EH (cell line): ENCODE measurements around the gene NPBWR2.

Experiments
- DNase-seq: peaks from one replicate; pipeline ENCODE4 v3.0.0-alpha.2; 2015; ENCODE audit warnings: low read depth

NPBWR2 gene

GRCh38 chr20:64071341-64072332, 35.7 kb downstream of the NPBWR2 start:
- DNase-seq = no peak

DNA sequence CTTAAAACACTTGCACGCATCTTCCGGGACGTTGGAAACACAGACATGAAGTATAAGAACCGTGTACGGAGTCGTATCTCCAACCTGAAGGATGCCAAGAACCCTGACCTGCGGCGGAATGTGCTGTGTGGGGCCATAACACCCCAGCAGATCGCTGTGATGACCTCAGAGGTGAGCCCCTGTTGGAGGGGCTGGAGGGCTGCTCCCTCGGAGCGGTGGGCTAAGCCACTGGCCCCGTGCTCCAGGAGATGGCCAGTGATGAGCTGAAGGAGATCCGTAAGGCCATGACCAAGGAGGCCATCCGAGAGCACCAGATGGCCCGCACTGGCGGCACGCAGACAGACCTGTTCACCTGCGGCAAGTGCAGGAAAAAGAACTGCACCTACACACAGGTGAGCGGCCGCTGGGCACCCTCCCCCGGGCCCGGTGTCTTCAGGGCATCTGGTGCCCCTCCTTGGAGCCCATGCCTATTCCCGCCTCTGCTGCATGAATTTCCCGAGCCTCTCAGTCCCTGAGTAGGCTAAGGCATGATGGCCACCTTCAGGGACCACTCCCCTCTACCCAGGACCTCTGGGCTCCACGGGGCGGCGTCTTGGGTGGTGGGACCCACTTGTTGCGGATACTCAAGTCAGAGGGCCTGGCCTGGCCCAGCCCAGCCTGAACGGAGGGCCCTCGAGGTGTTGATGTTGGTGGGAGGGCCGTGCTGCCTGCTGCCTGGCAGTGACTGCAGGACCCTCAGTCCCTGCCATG, 36.9 kb downstream of the NPBWR2 start:
- DNase-seq = no peak

DNA sequence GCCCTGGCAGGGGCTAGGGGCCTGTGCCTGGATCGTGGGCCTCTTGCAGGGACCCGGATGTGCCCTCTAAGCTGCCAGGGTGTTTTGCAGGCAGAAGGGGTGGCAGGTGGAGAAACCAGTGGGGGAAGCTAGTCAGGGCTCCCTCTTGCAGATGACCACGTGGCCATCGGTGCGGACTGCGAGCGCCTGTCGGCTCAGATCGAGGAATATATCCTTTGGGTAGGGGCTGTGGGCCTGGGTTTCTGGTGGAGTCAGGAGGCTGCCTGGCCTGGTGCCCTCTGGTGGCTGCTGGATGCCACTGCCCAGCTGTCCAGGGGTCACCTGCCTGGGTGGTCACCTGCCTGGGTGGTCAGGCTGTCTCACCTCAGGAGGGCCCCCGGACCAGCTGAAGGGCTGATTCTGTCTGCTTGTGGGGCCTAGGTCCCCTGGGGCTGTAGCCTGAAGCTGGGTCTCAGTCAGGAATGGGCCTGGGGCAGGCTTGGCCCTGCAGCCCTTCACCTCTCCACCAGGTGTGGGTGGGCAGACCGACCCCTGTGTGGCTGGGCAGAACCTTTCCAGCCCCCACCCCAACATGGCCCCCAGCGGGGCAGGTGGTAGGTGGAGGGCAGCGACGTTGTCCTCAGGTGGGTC, 37.6 kb downstream of the NPBWR2 start:
- DNase-seq = peak; percentile 32

GRCh38 chr20:64069209-64069613, 38.2 kb downstream of the NPBWR2 start:
- no peak for DNase-seq

DNA sequence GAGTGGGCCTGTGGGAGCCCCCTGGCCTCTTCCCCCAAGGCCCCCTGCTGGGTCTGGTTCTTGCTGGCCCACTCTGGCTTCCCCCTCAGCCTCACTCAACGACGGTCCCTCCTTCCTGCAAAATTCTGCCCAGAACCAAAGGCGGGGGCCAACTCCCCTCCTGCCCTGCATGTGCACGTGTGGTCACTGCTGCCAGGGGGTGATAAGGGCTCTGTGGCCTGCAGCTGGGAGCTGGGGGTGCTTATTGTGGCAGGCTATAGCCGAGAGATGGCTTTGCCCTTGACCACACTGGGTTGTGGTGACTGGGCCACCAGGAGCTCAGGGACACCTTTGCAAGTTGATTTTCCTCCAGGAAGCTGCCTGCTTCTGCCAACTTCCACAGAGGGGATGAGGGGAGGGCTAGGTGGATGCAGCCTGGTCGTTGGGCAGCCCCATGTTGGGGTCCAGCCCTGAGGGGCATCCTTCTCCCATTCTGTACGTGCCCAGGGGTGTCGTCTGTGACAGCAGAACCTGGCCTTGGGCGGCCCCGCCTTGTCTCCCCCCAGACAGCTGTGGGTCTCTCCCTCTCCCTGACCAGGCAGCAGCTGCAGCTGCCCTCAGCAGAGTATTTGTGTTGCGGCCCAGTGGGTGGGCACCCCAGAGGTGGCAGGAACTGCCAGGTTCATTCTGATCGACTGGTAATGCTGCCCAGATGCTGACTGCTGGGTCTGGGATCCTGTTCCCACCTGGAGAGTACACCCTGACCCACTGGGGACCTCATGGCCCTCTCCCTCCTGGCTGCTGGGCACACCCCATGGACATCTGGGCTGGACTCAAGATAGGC, 38.8 kb downstream of the NPBWR2 start:
- DNase-seq = no peak

DNA sequence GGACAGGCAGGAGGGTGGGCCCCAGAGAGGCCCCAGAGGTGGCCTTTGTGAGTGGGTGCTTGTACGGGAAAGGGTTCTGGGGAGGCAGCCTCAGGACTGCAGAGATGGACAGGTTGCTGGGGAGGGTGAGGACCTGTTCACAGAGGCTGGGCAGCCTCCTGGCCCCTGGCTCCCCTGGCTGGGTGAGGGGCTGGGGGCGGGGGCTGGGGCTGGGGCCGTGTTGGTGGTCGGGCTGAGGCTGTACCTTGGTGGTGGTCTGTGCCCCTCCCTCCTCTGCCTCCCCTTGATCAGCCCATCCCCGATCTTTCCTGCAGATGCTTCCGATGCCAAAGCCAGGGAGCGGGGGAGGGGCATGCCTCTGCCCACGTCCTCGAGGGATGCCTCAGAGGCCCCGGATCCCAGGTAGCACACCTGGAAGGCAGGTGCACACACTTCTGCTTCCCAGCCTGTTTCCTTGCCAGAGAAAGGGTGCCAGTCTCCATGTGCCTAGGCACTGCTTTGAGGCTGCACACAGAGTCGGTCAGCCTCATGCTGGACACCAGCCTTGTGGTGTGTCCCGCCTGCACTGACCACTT, 39.5 kb downstream of the NPBWR2 start:
- no peak for DNase-seq

GRCh38 chr20:64067005-64067632, 40.2 kb downstream of the NPBWR2 start:
- no peak for DNase-seq

DNA sequence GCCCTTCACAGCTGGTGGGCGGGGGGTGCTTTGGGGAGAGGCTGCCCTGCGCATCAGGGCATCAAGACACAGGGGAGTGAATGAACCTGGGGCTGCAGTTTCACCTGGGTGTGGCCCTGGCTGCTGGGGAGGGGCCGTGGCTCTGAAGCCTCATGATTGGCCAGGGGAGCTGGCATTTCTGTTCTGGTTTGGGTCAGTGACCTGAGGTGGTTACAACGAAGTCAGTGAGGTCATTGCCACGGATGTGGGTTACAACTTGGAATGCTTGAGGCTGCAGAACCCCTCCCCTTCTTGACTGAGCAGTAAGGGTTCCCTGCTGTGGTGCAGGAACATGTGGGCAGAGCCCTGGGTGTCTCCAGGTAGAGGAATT, 41.4 kb downstream of the NPBWR2 start:
- peak; percentile 88 for DNase-seq

GRCh38 chr20:64065062-64065973, 42.0 kb downstream of the NPBWR2 start:
- no peak for DNase-seq

DNA sequence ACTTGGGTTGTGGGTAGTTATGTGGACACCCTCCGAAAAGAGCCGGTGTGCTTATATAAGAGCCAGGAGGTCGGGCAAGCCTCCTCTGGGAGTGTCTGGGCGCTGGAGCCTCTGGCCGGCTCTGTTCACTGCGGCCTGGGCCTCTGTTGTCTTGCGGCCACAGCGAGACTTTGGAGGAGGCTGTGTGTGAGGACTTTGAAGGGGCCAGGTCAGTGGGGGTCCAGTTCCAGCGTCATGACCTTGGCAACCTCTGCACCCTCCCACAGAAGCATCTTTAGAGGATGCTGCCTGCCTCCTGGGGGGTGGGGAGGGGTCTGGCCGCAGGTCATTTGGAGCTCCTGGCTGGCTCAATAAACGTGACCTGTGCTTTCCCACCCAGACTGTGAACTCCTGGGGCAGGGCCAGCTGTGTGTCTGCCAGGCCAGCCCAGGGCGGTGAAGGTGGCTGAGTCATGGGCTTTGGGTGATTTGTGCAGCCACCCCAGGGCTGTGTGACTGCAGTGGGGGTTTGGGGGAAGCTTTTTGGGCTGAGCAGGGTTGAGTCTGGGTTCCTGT, 43.1 kb downstream of the NPBWR2 start:
- DNase-seq = peak; percentile 80

DNA sequence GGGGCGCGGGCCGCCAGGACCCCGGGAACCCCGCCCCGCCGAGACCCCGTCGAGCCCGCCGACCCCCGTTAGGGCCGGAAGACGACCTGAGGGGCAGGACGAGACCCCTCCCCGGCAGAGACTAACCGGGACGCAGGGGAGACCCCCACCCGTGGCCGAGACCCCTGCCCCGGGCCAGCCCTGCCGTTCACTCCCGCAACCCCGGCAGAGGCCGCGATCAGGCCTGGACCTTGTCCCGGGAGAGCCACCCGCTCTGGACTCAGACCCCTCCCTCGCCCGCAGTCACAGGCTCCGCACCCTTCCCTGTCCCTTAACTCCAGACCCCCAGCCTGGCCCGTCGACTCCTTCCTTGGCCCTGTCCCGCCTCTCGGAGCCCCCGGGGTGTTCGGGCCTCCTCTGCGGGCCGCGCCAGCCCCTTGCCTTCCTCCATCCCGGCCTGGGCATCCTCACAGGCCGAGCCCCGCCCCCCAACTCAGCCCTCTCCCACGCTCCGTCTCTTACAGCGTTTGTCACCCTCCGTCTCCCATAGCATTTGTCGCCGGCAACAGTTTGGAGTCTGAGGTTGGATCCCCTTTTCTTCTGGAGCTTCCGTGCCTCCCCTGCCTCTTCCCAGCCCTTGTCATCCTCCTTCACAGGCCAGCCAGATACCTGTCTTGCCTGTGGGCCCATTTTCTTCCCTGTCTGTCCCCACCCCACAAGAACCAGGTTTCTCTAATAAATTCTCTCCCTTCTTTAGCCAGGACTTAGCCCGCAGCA, 43.8 kb downstream of the NPBWR2 start:
- peak; percentile 35 for DNase-seq

DNA sequence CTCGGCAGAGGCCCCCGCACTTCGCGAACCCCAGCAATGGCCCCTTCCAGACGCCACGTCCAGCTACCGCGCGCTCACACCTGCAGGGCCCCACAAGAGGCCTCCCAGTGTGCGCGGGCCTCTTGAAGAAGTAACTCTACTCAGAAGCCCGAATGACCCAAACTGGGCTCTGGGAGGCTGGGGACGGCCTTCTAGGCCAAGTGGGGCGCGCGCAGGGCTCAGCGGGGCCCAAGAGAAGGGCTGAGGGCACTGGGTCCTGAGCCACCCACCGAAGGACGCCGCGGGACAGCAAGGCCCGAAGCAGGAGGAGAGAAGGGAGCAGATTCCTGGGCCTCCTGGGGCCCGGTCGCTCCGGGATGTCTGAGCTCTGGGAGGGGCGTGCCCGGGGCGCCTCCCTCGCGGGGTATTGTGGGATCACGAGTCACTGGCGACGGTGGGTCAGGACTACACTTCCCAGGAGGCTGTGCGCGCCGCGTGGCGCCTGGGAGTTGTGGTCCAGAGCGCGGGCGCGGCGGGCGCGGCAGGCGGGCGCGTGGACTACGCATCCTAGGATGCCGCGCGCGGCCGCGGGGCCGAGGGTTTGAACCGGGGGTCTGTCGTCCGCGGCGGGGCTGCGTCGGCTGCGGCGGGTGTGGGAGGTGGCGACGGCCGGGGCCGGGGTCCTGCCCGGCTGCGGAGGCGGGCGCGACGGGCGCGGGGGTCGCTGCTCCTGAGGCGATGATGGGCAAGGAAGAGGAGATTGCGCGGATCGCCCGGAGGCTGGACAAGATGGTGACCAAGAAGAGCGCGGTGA, 44.6 kb downstream of the NPBWR2 start, which contains the start of gene TCEA2:
TCEA2 (plus strand) TSS at position 603 of the 793 bp plus-strand sequence; CDS start at position 718, 115 bp downstream.
- DNase-seq = peak; percentile 95

DNA sequence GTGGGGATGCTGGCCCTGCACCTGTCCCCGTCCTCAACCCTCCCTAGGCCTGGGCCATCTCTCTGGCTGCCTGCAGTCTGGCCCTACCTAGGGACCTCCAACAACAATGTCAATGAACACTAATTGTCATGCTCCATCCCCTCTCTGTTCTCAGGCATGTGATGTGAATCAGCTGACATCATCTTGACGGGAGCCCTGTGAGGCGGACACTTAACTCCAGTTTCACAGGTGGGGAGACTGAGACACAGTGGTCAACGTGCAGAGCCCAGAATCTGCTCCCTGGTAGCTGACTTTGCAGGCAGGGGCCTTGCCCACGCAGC, 45.1 kb downstream of the NPBWR2 start:
- DNase-seq = no peak

DNA sequence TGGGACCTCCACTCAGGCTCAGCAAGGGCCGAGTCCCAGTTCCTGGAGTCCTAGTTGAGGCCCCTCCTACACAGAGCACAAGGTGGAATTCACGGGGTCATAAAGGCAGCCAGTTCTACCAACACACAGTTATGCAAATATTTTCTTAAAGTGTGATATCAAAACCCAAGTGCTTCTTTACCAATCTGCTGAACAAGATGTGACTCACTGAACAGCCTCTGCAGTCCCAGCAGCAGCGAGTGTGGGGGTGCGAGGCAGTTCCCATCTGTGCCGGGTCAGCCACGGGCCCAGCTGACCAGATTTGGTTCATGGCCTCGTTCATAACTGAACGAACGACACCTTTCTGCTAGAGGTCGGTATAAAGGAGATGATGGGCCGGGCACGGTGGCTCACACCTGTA, 48.8 kb downstream of the NPBWR2 start:
- peak; percentile 29 for DNase-seq

DNA sequence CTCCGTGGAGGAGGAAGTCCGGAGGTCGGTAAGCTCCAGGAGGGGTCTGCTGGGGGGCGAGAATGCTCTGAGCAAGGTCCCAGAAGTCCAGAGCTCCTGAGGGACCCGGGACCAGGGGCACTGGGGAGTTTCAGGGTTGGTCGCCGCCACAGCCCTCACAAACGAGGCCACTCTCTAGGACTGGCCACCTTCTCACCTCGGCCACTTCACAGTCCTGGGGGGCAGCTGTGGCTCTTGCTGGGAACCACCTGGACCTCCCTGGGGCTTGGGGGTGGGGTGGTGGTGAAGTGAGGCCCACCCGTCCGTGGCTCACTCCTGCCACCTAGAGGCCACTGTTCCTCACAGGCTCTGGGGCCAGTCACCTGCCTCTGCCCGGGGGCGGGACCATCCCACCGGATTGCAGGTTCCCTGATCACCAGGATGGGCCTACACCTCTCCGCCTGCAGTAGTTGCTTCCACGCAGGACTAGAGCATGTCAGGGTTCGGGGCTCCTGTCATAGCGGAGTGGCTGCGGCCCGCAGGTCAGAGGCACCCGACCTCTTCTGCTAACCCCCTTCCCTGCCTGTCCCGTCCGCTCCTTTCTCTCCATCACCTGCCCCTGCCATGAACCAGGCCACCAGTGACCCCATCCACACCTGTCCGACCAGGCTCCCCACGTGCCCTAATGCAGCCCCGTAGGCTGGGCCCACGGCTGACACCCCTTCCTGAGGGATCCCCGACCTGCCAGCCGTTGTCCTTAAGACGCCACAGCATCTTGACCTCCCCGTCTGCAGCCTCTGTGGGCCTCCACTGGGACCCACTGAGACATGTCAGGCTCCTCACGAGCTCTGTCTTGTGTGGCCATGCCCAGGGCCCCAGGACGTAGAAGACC, 49.5 kb downstream of the NPBWR2 start:
- peak; percentile 65 for DNase-seq

GRCh38 chr20:64056889-64057627, 50.3 kb downstream of the NPBWR2 start:
- no peak for DNase-seq

GRCh38 chr20:64056639-64056888, 50.8 kb downstream of the NPBWR2 start:
- no peak for DNase-seq
